HG02938 (cell line): ENCODE results near the gene RSPH10B2.
A peak's percentile ranks its signal among the peaks of the same experiment; 100 is the strongest.
"Not testable (repeated sequence)": the region's sequence is repeated elsewhere in the genome, so short reads cannot be mapped to it uniquely, and the experiment has no call there.

Experiments used
- ATAC-seq: cut with Tn5 transposase; IDR thresholded peaks from one replicate; pipeline ENCODE4 v1.9.1; 2021; ENCODE audit warnings: mild to moderate bottlenecking, moderate library complexity; ENCODE audit not compliant: unreplicated experiment

The RSPH10B2 gene

DNA sequence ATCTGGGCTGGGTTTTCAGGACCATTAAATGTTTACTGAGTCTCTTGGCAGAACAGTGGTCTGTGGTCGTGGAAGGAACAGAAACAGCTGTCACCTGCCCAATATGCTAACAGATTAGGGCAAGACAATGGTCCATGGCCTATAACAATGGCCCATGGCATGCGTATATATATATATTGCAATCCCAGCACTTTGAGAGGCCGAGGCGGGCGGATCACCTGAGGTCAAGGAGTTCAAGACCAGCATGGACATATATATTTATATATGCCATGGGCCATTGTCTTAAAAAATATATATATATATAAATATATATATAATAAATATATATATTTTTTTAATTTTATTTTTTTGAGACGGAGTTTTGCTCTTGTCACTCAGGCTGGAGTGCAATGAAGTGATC is 27.7 kb downstream of the RSPH10B2 start:
- ATAC-seq, result not testable (repeated sequence)

GRCh38 chr7:6789353-6789752 is 35.5 kb downstream of the RSPH10B2 start:
- ATAC-seq, result not testable (repeated sequence)

- ATAC-seq, result not testable (repeated sequence)
These were observed 38.4 kb downstream of the RSPH10B2 start for GRCh38 chr7:6792113-6792872.

GRCh38 chr7:6794276-6794675 is 40.4 kb downstream of the RSPH10B2 start:
- ATAC-seq, result not testable (repeated sequence)

DNA sequence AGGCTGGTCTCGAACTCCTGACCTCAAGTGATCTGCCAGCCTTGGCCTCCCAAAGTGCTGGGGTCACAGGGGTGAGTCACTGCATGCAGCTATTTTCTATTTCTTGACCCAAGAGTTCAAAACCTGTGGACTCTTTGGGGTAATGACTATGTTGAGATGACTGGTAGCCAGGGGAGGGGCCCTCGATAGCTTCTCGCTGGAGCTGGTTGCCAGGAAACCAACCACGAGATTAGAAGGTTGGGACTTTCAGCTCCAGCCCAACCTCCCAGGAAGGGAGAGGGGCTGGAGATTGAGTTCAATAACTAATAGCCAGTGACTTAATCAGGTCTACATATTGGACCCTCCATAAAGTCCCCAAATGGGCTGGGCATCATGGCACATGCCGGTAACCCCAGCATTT is 43.3 kb downstream of the RSPH10B2 start:
- ATAC-seq, result not testable (repeated sequence)

DNA sequence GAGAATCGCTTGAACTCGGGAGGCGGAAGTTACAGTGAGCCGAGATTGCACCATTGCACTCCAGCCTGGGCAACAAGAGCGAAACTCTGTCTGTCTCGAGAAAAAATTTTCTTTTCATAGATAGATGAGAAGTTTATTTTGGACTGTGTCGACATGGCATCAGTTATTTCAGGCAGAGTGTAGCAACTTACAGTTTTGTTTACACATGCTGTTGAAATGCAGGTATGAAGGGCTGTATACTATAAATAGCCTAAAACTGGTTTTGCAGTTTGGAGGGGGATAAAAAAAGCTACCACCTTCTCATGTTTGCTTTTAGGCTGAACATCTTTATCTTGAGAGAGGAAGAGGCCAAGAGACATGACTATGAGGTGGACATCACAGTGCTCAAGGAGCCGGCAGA is 44.1 kb downstream of the RSPH10B2 start:
- ATAC-seq, result not testable (repeated sequence)

- ATAC-seq, result not testable (repeated sequence)
These were observed 46.0 kb downstream of the RSPH10B2 start for GRCh38 chr7:6799887-6800286.

- not testable (repeated sequence) for ATAC-seq
These were observed 46.4 kb downstream of the RSPH10B2 start for GRCh38 chr7:6800331-6800730.

DNA sequence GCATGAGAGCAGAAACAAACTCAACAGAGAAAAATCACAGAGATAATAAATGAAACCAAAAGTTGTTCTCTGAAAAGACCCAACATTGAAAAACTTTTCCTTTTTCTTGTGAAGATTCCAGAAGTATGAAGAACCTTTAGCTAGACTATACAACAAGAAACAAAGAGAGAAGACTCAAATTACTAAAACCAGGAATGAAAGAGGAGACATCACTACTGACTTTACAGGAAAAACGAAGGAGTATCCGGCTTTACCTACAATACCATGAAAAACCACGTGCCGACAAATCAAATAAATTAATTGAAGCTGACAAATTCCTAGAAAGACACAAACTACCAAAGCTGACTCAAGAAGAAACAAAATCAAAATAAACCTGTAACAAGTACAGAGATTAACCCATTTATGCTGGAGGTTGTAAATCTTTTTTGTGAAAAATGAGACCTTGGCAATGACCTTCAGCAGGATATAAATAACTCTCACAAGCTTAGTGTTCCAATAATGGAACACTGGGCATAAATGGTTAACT is 53.6 kb downstream of the RSPH10B2 start:
- ATAC-seq, result not testable (repeated sequence)

- ATAC-seq, result not testable (repeated sequence)
These were observed 54.1 kb downstream of the RSPH10B2 start for GRCh38 chr7:6807959-6808358.

GRCh38 chr7:6813011-6813410 is 59.1 kb downstream of the RSPH10B2 start:
- ATAC-seq, result not testable (repeated sequence)

GRCh38 chr7:6815470-6815869 is 61.6 kb downstream of the RSPH10B2 start:
- ATAC-seq, result not testable (repeated sequence)

GRCh38 chr7:6821622-6822021 is 67.7 kb downstream of the RSPH10B2 start:
- ATAC-seq, result not testable (repeated sequence)

DNA sequence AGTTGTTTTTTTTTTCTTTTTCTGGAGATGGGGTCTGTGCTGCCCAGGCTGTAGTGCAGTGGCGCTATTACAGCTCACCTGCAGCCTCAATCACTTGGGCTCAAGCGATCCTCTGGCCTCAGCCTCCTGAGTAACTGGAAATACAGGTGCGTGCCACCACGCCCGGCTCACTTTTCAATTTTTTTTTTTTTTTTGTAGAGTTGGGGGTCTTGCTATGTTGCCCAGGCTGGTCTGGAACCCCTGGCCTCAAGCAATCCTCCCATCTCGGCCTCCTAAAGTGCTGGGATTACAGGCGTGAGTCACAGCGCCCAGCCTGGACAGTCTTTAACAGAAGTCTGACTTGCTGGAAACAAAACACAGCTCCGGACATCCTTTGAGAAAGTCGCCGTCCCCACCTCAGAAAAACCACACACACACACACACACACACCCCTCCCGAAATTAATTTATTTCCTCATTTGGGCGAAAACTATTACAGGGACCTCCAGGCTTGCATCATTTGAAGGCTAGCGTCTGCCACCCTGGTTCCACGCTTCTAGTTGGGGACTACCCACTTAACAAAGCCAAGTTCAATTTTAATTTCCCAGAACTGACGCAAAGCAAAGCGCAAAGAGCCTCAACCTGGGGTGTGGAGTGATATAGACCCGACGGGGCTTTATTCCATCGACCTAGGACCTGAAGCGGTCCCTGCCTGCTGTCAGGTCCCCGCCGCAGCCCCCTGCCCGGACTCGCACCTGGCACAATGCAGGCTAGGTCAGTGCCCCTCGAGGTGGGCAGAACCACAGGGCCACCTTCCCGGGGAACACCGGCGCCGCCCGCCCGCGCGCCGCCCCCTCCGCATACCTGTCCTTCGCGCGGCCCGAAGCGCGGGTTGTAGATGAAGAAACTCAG is 71.6 kb downstream of the RSPH10B2 start:
- ATAC-seq, result peak; percentile 42

DNA sequence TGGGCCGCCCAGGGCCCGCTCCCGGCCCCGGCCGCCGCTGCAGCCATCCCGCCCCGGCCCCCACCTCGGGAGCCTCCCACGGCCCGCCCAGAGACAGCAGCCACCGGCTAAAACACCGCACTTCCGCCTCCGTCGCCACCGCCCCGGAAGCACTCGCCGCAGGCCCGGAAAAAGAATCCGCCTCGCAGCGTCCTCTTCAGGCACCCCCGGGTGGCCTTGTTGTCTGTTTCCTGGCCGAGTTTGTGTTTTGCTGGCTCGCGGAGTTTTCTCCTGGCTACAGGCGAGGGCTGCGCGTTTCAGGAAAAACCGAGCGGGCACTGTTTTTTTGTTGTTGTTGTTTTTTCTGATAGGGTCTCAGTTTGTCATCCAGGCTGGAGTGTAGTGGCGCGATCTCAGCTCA is 72.2 kb downstream of the RSPH10B2 start, which contains the start of gene CCZ1B:
CCZ1B (minus strand) TSS at position 125 of the 400 bp plus-strand sequence; CDS start at position 47, 78 bp downstream.
- peak; percentile 98 for ATAC-seq

- ATAC-seq, result not testable (repeated sequence)
These were observed 73.3 kb downstream of the RSPH10B2 start for GRCh38 chr7:6827180-6827579.

DNA sequence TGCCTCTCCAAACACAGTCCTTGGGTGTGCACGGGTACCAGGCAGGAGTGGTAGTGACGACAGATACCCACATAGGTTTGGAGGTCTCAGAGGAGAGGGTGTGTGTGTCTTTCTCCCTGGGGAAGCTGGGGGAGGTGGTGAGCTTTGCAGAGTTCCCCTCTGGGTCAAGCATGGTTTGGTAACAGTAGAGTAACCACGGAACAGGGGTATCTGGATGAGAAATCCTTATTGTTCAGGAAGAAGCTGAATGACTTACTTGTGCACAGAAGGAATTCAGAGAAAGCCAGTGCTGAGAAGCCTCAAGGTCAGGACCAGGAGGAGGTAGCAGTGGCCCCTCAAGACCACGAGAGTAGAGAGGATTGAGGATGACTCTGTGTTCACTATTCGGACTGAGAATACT is 75.7 kb downstream of the RSPH10B2 start:
- not testable (repeated sequence) for ATAC-seq

- not testable (repeated sequence) for ATAC-seq
These were observed 76.1 kb downstream of the RSPH10B2 start for GRCh38 chr7:6830026-6830425.

DNA sequence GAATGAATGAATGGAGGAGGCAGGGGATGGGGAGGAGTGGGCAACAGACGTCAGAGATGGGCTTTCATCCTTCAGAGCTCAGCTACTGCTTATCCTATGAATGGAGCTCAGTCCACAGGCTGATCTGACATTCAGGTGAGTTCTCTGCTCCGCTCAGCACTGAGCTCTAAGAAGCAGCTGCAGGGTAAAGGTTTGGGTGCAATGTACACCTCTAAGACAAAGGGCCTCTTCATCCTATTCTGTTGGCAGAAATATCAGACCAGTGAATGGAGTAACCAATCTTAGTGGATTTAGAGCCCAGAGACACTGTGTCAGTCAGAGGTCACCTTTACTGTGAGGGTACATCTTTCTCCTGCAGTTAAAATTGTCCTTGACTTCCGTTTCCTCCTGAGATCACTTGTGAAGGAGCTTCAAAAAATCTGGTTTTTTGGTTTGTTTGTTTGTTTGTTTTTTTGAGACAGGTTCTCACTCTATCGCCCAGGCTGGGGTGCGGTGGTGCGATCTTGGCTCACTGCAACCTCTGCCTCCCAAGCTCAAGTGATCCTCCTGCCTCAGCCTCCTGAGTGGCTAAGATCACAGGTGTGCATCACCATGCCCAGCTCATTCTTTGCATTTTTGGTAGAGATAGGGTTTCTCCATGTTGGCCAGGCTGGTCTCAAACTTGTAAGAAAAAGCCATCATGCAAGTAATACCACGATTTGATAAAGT is 77.3 kb downstream of the RSPH10B2 start:
- no peak for ATAC-seq

DNA sequence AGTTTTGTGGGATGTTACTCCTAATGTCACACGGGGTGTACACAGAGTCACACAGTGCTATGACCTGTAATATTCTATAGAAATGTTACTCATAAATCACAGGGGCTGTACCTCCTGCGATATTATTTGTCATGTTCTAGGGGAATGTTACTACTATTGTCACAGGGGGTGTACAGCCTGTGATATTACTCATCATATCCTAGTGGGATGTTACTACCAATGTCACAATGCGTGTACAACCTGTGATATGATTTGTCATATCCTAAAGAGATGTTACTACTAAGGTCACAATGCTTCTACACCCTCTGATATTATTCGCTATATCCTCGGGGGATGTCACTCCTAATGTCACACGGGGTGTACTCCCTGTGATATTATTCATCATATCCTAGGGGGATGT is 79.7 kb downstream of the RSPH10B2 start:
- ATAC-seq, result no peak

- not testable (repeated sequence) for ATAC-seq
These were observed 81.6 kb downstream of the RSPH10B2 start for GRCh38 chr7:6835521-6835920.
